Measurements from ENCODE around the gene C1orf87.

DNA sequence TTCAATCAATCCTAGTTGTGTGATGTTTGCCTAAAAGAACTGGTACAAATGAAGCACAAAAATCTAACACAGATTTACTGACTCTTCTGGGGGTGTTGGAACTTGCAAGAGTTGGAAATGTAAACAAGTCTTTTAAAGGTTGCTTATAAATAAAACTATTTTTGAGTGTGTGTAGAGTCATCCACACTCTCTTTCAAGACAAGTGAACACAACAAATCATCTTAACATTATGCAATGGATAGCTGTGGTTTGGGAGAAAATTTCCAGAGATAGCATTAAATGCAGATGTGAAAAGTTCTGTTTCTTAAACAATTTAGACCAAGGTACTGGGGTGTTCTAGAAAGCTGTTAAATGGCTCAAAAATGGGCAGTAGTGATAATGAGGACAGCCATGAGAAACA, 28.7 kb downstream of the C1orf87 start:
- TF ChIP-seq ZNF70 (CRISPR knock-in tag; IDR thresholded peaks at IDR 0.05) (no peak), ARNTL (CRISPR knock-in tag; IDR thresholded peaks at IDR 0.05; ENCODE audit: borderline replicate concordance, low read depth) (no peak), TCF4 (CRISPR knock-in tag; IDR thresholded peaks at IDR 0.05; ENCODE audit: borderline replicate concordance) (no peak), ESRRG (CRISPR knock-in tag; IDR thresholded peaks at IDR 0.05) (no peak), CREB5 (CRISPR knock-in tag; IDR thresholded peaks at IDR 0.05; ENCODE audit: low read depth) (no peak), TOX (CRISPR knock-in tag; IDR thresholded peaks at IDR 0.05; ENCODE audit: borderline replicate concordance) (no peak), BACH2 (CRISPR knock-in tag; IDR thresholded peaks at IDR 0.05; ENCODE audit: borderline replicate concordance) (no peak), ZFP3 (CRISPR knock-in tag; IDR thresholded peaks at IDR 0.05) (no peak), CSRNP3 (CRISPR knock-in tag; IDR thresholded peaks at IDR 0.05) (no peak), RARB (CRISPR knock-in tag; IDR thresholded peaks at IDR 0.05) (no peak), ZC3H10 (CRISPR knock-in tag; IDR thresholded peaks at IDR 0.05) (no peak), SNAI2 (CRISPR knock-in tag; IDR thresholded peaks at IDR 0.05) (no peak)
- TF ChIP-seq, protein P1, sequence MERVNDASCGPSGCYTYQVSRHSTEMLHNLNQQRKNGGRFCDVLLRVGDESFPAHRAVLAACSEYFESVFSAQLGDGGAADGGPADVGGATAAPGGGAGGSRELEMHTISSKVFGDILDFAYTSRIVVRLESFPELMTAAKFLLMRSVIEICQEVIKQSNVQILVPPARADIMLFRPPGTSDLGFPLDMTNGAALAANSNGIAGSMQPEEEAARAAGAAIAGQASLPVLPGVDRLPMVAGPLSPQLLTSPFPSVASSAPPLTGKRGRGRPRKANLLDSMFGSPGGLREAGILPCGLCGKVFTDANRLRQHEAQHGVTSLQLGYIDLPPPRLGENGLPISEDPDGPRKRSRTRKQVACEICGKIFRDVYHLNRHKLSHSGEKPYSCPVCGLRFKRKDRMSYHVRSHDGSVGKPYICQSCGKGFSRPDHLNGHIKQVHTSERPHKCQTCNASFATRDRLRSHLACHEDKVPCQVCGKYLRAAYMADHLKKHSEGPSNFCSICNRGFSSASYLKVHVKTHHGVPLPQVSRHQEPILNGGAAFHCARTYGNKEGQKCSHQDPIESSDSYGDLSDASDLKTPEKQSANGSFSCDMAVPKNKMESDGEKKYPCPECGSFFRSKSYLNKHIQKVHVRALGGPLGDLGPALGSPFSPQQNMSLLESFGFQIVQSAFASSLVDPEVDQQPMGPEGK (CRISPR knock-in tag; IDR thresholded peaks at IDR 0.05; ENCODE audit: borderline replicate concordance) = no peak
- TF ChIP-seq, protein P2, sequence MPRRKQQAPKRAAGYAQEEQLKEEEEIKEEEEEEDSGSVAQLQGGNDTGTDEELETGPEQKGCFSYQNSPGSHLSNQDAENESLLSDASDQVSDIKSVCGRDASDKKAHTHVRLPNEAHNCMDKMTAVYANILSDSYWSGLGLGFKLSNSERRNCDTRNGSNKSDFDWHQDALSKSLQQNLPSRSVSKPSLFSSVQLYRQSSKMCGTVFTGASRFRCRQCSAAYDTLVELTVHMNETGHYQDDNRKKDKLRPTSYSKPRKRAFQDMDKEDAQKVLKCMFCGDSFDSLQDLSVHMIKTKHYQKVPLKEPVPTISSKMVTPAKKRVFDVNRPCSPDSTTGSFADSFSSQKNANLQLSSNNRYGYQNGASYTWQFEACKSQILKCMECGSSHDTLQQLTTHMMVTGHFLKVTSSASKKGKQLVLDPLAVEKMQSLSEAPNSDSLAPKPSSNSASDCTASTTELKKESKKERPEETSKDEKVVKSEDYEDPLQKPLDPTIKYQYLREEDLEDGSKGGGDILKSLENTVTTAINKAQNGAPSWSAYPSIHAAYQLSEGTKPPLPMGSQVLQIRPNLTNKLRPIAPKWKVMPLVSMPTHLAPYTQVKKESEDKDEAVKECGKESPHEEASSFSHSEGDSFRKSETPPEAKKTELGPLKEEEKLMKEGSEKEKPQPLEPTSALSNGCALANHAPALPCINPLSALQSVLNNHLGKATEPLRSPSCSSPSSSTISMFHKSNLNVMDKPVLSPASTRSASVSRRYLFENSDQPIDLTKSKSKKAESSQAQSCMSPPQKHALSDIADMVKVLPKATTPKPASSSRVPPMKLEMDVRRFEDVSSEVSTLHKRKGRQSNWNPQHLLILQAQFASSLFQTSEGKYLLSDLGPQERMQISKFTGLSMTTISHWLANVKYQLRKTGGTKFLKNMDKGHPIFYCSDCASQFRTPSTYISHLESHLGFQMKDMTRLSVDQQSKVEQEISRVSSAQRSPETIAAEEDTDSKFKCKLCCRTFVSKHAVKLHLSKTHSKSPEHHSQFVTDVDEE (CRISPR knock-in tag; IDR thresholded peaks at IDR 0.05) = no peak

Measured in SK-N-SH treated with all-trans-retinoic acid at 6 μM for 48 hours (cell line).